Measurements from ENCODE around the gene FOXD2.

DNA sequence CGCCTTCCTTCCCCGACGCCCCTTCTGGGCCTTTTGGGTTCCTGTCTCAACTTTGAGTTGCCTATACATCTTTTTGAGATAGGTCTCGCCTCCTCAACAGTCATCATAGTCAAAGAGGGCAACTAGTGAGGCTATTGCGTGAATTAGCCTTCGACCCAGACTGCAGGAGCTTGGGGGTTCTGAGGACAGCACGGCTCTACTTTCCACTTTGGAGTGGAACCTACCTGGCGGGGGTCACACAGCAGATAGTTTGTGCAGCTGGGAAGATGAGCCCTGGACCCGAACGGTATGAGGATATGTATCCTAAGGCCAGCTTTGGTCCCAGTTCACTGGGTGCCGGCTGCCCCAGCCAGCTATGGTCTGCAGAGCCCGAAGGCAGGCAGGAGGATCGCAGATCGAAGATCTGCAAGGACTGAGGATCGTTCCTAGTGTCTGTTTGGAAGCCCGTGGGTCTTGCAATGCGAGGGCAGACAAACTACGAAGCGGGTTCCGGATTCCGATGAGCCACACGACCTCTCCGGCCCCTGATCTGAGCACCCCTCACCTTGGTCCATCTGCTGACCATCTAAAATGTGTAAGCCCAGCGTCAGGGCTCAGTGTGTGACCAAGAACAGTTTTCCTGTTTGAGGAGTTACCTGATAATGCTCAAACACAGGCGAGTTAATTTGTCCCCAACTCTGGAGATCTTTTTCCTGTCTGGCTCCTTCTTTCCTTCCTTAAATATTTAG is 8.1 kb downstream of the FOXD2 start:
- TF ChIP-seq POLR2A (IDR thresholded peaks at IDR 0.05; ENCODE audit: low read length) (no peak), CTCF (IDR thresholded peaks at IDR 0.05) (no peak), MYC (IDR thresholded peaks at IDR 0.05; ENCODE audit: borderline replicate concordance, low read length) (no peak), BHLHE40 (IDR thresholded peaks at IDR 0.05; ENCODE audit: low read depth, low read length) (no peak), EP300 (IDR thresholded peaks at IDR 0.05) (no peak), REST (IDR thresholded peaks at IDR 0.05) (no peak), RAD21 (conservative IDR thresholded peaks at IDR 0.05 in 1 of 2, IDR thresholded peaks at IDR 0.05 in 1 of 2) (no peak), MAFK (IDR thresholded peaks at IDR 0.05; ENCODE audit: partially characterized antibody) (no peak), HOXA7 (CRISPR knock-in tag; IDR thresholded peaks at IDR 0.05) (no peak)
- TF ChIP-seq, protein P1, sequence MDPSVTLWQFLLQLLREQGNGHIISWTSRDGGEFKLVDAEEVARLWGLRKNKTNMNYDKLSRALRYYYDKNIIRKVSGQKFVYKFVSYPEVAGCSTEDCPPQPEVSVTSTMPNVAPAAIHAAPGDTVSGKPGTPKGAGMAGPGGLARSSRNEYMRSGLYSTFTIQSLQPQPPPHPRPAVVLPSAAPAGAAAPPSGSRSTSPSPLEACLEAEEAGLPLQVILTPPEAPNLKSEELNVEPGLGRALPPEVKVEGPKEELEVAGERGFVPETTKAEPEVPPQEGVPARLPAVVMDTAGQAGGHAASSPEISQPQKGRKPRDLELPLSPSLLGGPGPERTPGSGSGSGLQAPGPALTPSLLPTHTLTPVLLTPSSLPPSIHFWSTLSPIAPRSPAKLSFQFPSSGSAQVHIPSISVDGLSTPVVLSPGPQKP (IDR thresholded peaks at IDR 0.05; ENCODE audit: low read depth, low read length), result no peak
- TF ChIP-seq, protein P2, sequence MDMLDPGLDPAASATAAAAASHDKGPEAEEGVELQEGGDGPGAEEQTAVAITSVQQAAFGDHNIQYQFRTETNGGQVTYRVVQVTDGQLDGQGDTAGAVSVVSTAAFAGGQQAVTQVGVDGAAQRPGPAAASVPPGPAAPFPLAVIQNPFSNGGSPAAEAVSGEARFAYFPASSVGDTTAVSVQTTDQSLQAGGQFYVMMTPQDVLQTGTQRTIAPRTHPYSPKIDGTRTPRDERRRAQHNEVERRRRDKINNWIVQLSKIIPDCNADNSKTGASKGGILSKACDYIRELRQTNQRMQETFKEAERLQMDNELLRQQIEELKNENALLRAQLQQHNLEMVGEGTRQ (IDR thresholded peaks at IDR 0.05), result no peak
- TF ChIP-seq, protein P3, sequence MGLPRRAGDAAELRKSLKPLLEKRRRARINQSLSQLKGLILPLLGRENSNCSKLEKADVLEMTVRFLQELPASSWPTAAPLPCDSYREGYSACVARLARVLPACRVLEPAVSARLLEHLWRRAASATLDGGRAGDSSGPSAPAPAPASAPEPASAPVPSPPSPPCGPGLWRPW (IDR thresholded peaks at IDR 0.05), result no peak

Data from A549 (cell line).